H1 (cell line): ENCODE data around the gene DCPS.

ENCODE experiments used
- CTCF ChIP-seq, 3 experiments: IDR thresholded peaks; 1 replicate in 2 of 3; 2 replicates in 1 of 3; pipeline versions ENCODE4 v1.5.1 to v1.6.1; 2011; ENCODE audit warnings: low read length in 3 of 3, mild to moderate bottlenecking in 3 of 3, inconsistent platforms in 2 of 3, low read depth in 1 of 3, moderate library complexity in 1 of 3; ENCODE audit not compliant: insufficient read depth in 1 of 3; ENCODE audit errors: control extremely low read depth in 1 of 3
- POLR2A ChIP-seq, 2 experiments: IDR thresholded peaks; 1 replicate in 1 of 2; 2 replicates in 1 of 2; pipeline ENCODE4 v1.6.1; 2011; ENCODE audit warnings: low read depth in 2 of 2, low read length in 2 of 2, mild to moderate bottlenecking in 2 of 2; ENCODE audit errors: control extremely low read depth in 1 of 2

- TF ChIP-seq CTCF (IDR thresholded peaks at IDR 0.05; ENCODE audit: control extremely low read depth in 1 of 3, insufficient read depth in 1 of 3, low read depth in 1 of 3, low read length in 3 of 3) (no peak), POLR2A (IDR thresholded peaks at IDR 0.05; ENCODE audit: control extremely low read depth in 1 of 2, low read depth in 2 of 2, low read length in 2 of 2) (no peak)
These were observed 32.3 kb downstream of the DCPS start for GRCh38 chr11:126336138-126336541.
